Upper lobe of left lung (tissue), 4 donors: ENCODE results near the gene CGRRF1.

ENCODE experiments used
- CTCF ChIP-seq, 6 experiments: fragments of 450-650 bp in 4 of 6; fragments of 200-600 bp in 2 of 6; sonication (generic) in 2 of 6; IDR thresholded peaks; one replicate each; pipeline ENCODE4 v1.5.1; 2016 to 2019; ENCODE audit warnings: antibody characterized with exemption in 6 of 6
- POLR2AphosphoS5 ChIP-seq, 2 donors: sonication (generic); formaldehyde crosslinking; IDR thresholded peaks; one replicate each; pipeline ENCODE4 v1.5.1; 2017; ENCODE audit warnings: antibody characterized with exemption in 2 of 2

- TF ChIP-seq CTCF (IDR thresholded peaks at IDR 0.05) = no peak
- TF ChIP-seq POLR2AphosphoS5 (IDR thresholded peaks at IDR 0.05) = no peak
Measured at GRCh38 chr14:54577977-54578376, 68.3 kb downstream of the CGRRF1 start.
